MM.1S (cell line): ENCODE measurements around the gene ZNF789.

Experiments
- CTCF ChIP-seq: fragments of 300-600 bp; sonication (generic); IDR thresholded peaks from 2 replicates; pipeline ENCODE4 v1.5.1; 2016; ENCODE audit warnings: antibody characterized with exemption, low read length, mixed read lengths
- EZH2 ChIP-seq: fragments of 300-600 bp; sonication (generic); optimal IDR thresholded peaks from 2 replicates; pipeline ENCODE3; 2017; ENCODE audit warnings: low read depth, mild to moderate bottlenecking, antibody characterized with exemption, low read length, mixed read lengths

GRCh38 chr7:99457050-99457649 lies 15.5 kb upstream of the ZNF789 start:
- TF ChIP-seq CTCF (no peak), EZH2 (no peak)
